K562 (cell line): ENCODE measurements around the gene VTA1. TPM values are rescaled to one million over a fixed set of nuclear protein-coding genes. Genes with fewer than 3 reads are reported as not detected.

Source experiments
- ATAC-seq: fragments of 200-7000 bp; cut with Tn5 transposase; 3 replicates; pipeline ENCODE4 v1.9.1; 2020; ENCODE audit warnings: moderate library complexity
- BruUV-seq: library from RNA; stranded (reverse); fragments of 400-500 nt; replicated peaks from 2 replicates; lab custom pipeline; 2021; lab: Mats Ljungman, UMichigan
- CTCF ChIA-PET: fragments of 300-600 bp; formaldehyde crosslinking; extraction: SDS; loops from one replicate; lab custom pipeline; 2021; ENCODE audit warnings: low intra/inter-chr PET ratio; lab: Yijun Ruan, JAX
- POLR2A ChIA-PET: fragments of 300-600, 350-650 bp; sonication (Branson Sonifier 250); formaldehyde crosslinking; extraction: SDS; loops from one replicate; lab custom pipeline; 2021; ENCODE audit warnings: antibody characterized with exemption, inconsistent platforms; lab: Yijun Ruan, JAX
- DNase-seq, 4 experiments: peaks; one replicate each; pipeline versions ENCODE4 v3.0.0 to v3.0.0-alpha.2; 2011 to 2018; ENCODE audit warnings: low spot score in 3 of 4, mixed read lengths in 3 of 4; ENCODE audit errors: extremely low read depth in 1 of 4
- FAIRE-seq: peaks from 2 replicates; lab custom pipeline; 2011; peaks lifted over from hg19 to GRCh38; lab: Jason Lieb, UNC
- H2AFZ ChIP-seq: 2 replicates; pipeline ENCODE4 v1.6.0; 2011; ENCODE audit warnings: low read depth, low read length, control low read depth, inconsistent platforms
- H3K27ac ChIP-seq: fragments of 200-600 bp; 3 replicates; pipeline ENCODE4 v1.8.0; 2011; ENCODE audit warnings: low read depth, mild to moderate bottlenecking, control low read depth, inconsistent platforms, low read length, moderate library complexity, mixed read lengths; ENCODE audit errors: extremely low read depth
- H3K27me3 ChIP-seq, 2 experiments: fragments of 300-600 bp in 1 of 2; 2 replicates in 1 of 2; 3 replicates in 1 of 2; pipeline versions ENCODE4 v1.6.0 to v1.8.0; 2011; ENCODE audit warnings: inconsistent platforms in 2 of 2, low read length in 2 of 2, mild to moderate bottlenecking in 1 of 2, mixed read lengths in 1 of 2, moderate library complexity in 1 of 2; ENCODE audit not compliant: control insufficient read depth in 2 of 2, insufficient read depth in 2 of 2
- H3K36me3 ChIP-seq: fragments of 300-600 bp; 3 replicates; pipeline ENCODE4 v1.8.0; 2011; ENCODE audit warnings: mild to moderate bottlenecking, low read length, inconsistent platforms; ENCODE audit not compliant: control insufficient read depth, insufficient read depth
- H3K4me1 ChIP-seq, 2 experiments: fragments of 200-600 bp in 1 of 2; replicated peaks in 1 of 2; 2 replicates in 1 of 2; 3 replicates in 1 of 2; pipeline versions ENCODE4 v1.5.1 to v1.8.0; 2011; ENCODE audit warnings: inconsistent platforms in 2 of 2, low read length in 2 of 2, mild to moderate bottlenecking in 1 of 2, mixed read lengths in 1 of 2, moderate library complexity in 1 of 2; ENCODE audit not compliant: control insufficient read depth in 2 of 2, insufficient read depth in 2 of 2
- H3K4me2 ChIP-seq: 2 replicates; pipeline ENCODE4 v1.6.1; 2011; ENCODE audit warnings: low read length, control low read depth, inconsistent platforms, mixed read lengths; ENCODE audit not compliant: insufficient read depth
- H3K4me3 ChIP-seq: fragments of 200-600 bp; sonication (generic), shearing (Covaris generic); 2 replicates; pipeline ENCODE4 v1.5.1; 2016; ENCODE audit warnings: control low read depth, inconsistent platforms
- H3K79me2 ChIP-seq: fragments of 200-600 bp; 3 replicates; pipeline ENCODE4 v1.8.0; 2011; ENCODE audit warnings: low read length, inconsistent platforms; ENCODE audit not compliant: control insufficient read depth, insufficient read depth
- H3K9ac ChIP-seq, 2 experiments: 2 replicates each; pipeline versions ENCODE4 v1.6.0 to v1.6.1; 2011; ENCODE audit warnings: low read depth in 2 of 2, low read length in 2 of 2, control low read depth in 1 of 2, inconsistent platforms in 1 of 2, mild to moderate bottlenecking in 1 of 2, mixed read lengths in 1 of 2; ENCODE audit not compliant: insufficient read depth in 1 of 2
- H3K9me1 ChIP-seq: one replicate; pipeline ENCODE4 v1.6.0; 2011; ENCODE audit warnings: inconsistent platforms, mild to moderate bottlenecking, low read length, moderate library complexity; ENCODE audit not compliant: control insufficient read depth, insufficient read depth
- H3K9me3 ChIP-seq: replicated peaks from 2 replicates; pipeline ENCODE4 v1.5.1; 2011; ENCODE audit warnings: low read depth, low read length, inconsistent platforms; ENCODE audit not compliant: control insufficient read depth, insufficient read depth
- H4K20me1 ChIP-seq: replicated peaks from 2 replicates; pipeline ENCODE4 v1.6.1; 2011; ENCODE audit warnings: low read length, inconsistent platforms, mixed read lengths; ENCODE audit not compliant: control insufficient read depth, insufficient read depth
- CEBPB ChIP-seq: fragments of 450-650 bp; IDR thresholded peaks from 2 replicates; pipeline ENCODE4 v1.6.1; 2016; ENCODE audit warnings: missing genetic modification characterization, missing compliant biosample characterization
- HDAC8 ChIP-seq: fragments of 450-650 bp; IDR thresholded peaks from 2 replicates; pipeline ENCODE4 v1.6.1; 2016; ENCODE audit warnings: mild to moderate bottlenecking, missing genetic modification characterization, moderate library complexity, missing compliant biosample characterization
- NR1H2 ChIP-seq: sonication (generic); formaldehyde crosslinking; IDR thresholded peaks from 2 replicates; pipeline ENCODE4 v1.4.0; 2020; ENCODE audit warnings: mild to moderate bottlenecking, missing genetic modification reagents
- RFX1 ChIP-seq: fragments of 450-650 bp; IDR thresholded peaks from 2 replicates; pipeline ENCODE4 v1.6.1; 2016; ENCODE audit warnings: mild to moderate bottlenecking, moderate library complexity
- SETDB1 ChIP-seq: IDR thresholded peaks from one replicate; pipeline ENCODE4 v1.6.1; 2012; ENCODE audit warnings: low read length, control low read depth, inconsistent platforms
- TARDBP ChIP-seq: fragments of 450-650 bp; IDR thresholded peaks from 2 replicates; pipeline ENCODE4 v1.6.1; 2016
- ZBTB8A ChIP-seq: fragments of 450-650 bp; IDR thresholded peaks from 2 replicates; pipeline ENCODE4 v1.6.1; 2018; ENCODE audit warnings: mild to moderate bottlenecking, moderate library complexity; ENCODE audit not compliant: partially characterized antibody
- WGBS: fragments of 100-300 bp; shearing (Covaris generic); methylation state at CpG from one replicate; pipeline ENCODE4 v1.1.6; 2016; ENCODE audit warnings: low coverage, mixed read lengths; ENCODE audit not compliant: insufficient coverage; ENCODE audit errors: missing lambda C conversion rate; 5-methylcytosine and 5-hydroxymethylcytosine counted together
- in situ Hi-C: fragments of 300-500 bp; cut with MboI; formaldehyde crosslinking; loops from 4 replicates; pipeline ENCODE4 v1.15.0; 2018; ENCODE audit warnings: inconsistent platforms, mixed read lengths
- intact Hi-C: fragments of 100-400 bp; cut with micrococcal nuclease; formaldehyde crosslinking; loops from 2 replicates; pipeline ENCODE4 v1.14.2; 2022
- polyA plus RNA-seq, 8 experiments: library from polyadenylated mRNA; depleted of rRNA in 4 of 8; stranded (reverse) in 5 of 8; unstranded in 3 of 8; fragments of >200 nt; fragmentation: Nextera tagmentation in 2 of 8; fragmentation: Illumina TruSeq in 1 of 8; extraction: Ambion mirVana in 2 of 8; extraction: Trizol in 1 of 8; gene quantifications; 2 replicates each; pipeline versions ENCODE4 v1.2.1 to v1.2.3, GENCODE V29; 2011 to 2014; ENCODE audit warnings: inconsistent platforms in 1 of 8, missing spikeins in 1 of 8
- total RNA-seq, 7 experiments: library from RNA; depleted of rRNA in 6 of 7; stranded (reverse); fragments of >200 nt in 6 of 7; fragmentation: Illumina TruSeq in 2 of 7; extraction: Trizol in 2 of 7; gene quantifications; 2 replicates each; pipeline versions ENCODE4 v1.2.1 to v1.2.3, GENCODE V29; 2011 to 2021; ENCODE audit warnings: low replicate concordance in 1 of 7
- TF ChIP-seq, protein P1 (sequence below): fragments of 450-650 bp; IDR thresholded peaks from 2 replicates; pipeline ENCODE4 v1.6.1; 2017; ENCODE audit warnings: antibody characterized with exemption
- TF ChIP-seq, protein P2 (sequence below): fragments of 250-450 bp; sonication (Bioruptor Pico); IDR thresholded peaks from 2 replicates; pipeline ENCODE4 v1.6.1; 2021; ENCODE audit warnings: mild to moderate bottlenecking

The VTA1 gene
- total and polyA plus RNA-seq, 9 of the 15 experiments (the other 6 are each of a cell fraction or from before 2014, with no cell fraction given): 47.8 to 182 (median 84.6) TPM

DNA sequence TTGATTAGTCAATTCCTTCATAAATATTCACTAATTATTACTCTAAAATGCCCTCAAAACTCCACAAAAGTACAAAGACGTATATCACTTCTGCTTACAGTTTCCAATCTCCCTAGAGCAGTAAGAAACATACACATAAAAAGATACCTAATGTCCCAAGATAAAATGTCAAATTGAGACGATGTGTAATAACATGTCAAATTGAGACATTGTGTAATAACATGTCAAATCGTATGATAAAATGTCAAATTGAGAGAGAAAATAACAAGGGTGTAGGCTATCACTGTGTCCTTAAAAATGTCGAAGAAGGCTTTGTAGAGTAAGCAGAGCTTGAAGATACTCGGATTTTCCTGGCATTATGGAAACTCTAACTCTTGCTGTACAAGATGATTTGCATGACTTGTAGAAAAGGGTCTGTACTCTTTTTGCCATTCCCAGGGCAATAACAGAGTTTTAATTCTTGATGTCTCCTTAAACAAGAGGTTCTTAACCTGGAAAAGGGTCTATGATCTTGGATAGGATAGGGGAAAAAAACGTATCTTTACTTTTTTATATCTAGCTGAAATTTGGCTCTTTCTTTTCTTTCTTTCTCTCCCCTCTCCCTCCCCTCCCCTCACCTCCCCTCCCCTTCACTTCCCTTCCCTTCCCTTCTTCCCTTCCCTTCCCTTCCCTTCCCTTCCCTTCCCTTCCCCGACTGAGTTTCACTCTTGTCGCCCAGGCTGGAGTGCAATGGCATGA is 87.1 kb downstream of the VTA1 start:
- Histone ChIP-seq H3K36me3 (no peaks in the 10 kb centered on the region), H3K9me1 (no peaks in the 10 kb centered on the region), H3K9ac (no peak overlapping the region), H3K27ac (no peak overlapping the region), H3K4me3 (no peak overlapping the region)
- no peak for FAIRE-seq
- TF ChIP-seq RFX1: no peak
- peak; percentile 51 for TF ChIP-seq CEBPB (tag)
- no peak for TF ChIP-seq SETDB1
- TF ChIP-seq, all 486 proteins: peak for 1
- intact Hi-C loops: no loop called here
- WGBS: under 1% methylated on average over 8 of the region's 8 CpGs
- H3K4me2 ChIP-seq: no peak overlapping the region
- DNase-seq (no peak), ATAC-seq (no peak)
- no TSS peak for BruUV-seq
- ChIA-PET CTCF (no interaction called here), POLR2A (no interaction called here)
- no peaks in the 10 kb centered on the region for H4K20me1 ChIP-seq
- H3K4me1 ChIP-seq: no peaks in the 10 kb centered on the region
- in situ Hi-C loops: no loop called here
- no peaks in the 10 kb centered on the region for H3K79me2 ChIP-seq
- no peaks in the 10 kb centered on the region; a peak in 2 of 5 replicates for H3K27me3 ChIP-seq
- H3K9me3 ChIP-seq: no peaks in the 10 kb centered on the region
- no peak overlapping the region for H2AFZ ChIP-seq

DNA sequence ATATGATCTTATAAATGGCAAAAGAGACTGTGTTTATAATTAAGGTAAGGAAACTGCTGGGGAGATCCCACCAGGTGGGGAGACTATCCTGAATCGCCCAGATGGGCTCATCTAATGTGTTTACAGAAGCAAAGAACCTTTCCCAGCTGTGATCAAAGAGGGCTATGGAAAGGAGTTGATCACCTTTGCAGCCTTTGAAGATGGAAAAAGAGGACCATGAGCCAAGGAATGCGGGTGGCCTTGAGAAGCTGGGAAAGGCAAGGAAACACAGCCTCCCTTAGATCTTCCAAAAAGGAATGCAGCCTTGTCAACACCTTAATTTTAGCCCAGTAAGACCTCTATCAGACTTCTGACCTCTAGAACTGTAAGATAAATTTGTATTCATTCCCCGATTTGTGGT is 88.2 kb downstream of the VTA1 start:
- FAIRE-seq (no peak), ATAC-seq (no peak), DNase-seq (no peak)
- Histone ChIP-seq H3K4me1 (no peaks in the 10 kb centered on the region), H3K27ac (no peak overlapping the region), H2AFZ (no peak overlapping the region), H3K27me3 (no peaks in the 10 kb centered on the region; a peak in 2 of 5 replicates), H3K9me3 (no peaks in the 10 kb centered on the region), H3K36me3 (no peaks in the 10 kb centered on the region), H3K4me2 (no peak overlapping the region), H3K9me1 (no peaks in the 10 kb centered on the region), H4K20me1 (no peaks in the 10 kb centered on the region), H3K9ac (no peak overlapping the region), H3K4me3 (no peak overlapping the region)
- BruUV-seq: no TSS peak
- CTCF ChIA-PET: no interaction called here
- intact Hi-C loops (no loop called here), in situ Hi-C loops (no loop called here)
- WGBS: 2% methylated on average over 3 of the region's 3 CpGs
- POLR2A ChIA-PET: no interaction called here
- TF ChIP-seq, protein P1, sequence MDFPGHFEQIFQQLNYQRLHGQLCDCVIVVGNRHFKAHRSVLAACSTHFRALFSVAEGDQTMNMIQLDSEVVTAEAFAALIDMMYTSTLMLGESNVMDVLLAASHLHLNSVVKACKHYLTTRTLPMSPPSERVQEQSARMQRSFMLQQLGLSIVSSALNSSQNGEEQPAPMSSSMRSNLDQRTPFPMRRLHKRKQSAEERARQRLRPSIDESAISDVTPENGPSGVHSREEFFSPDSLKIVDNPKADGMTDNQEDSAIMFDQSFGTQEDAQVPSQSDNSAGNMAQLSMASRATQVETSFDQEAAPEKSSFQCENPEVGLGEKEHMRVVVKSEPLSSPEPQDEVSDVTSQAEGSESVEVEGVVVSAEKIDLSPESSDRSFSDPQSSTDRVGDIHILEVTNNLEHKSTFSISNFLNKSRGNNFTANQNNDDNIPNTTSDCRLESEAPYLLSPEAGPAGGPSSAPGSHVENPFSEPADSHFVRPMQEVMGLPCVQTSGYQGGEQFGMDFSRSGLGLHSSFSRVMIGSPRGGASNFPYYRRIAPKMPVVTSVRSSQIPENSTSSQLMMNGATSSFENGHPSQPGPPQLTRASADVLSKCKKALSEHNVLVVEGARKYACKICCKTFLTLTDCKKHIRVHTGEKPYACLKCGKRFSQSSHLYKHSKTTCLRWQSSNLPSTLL: no peak
- TF ChIP-seq TARDBP (no peak), NR1H2 (CRISPR knock-in tag) (no peak), HDAC8 (tag) (no peak), ZBTB8A (no peak)
- TF ChIP-seq, protein P2, sequence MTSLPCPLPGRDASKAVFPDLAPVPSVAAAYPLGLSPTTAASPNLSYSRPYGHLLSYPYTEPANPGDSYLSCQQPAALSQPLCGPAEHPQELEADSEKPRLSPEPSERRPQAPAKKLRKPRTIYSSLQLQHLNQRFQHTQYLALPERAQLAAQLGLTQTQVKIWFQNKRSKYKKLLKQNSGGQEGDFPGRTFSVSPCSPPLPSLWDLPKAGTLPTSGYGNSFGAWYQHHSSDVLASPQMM (CRISPR knock-in tag): no peak
- TF ChIP-seq, all 486 proteins: peak for 0
- H3K79me2 ChIP-seq: no peaks in the 10 kb centered on the region
